HG03354 (cell line): Measurements from ENCODE around the gene RNF111.
"Not testable (repeated sequence)": the region's sequence is repeated elsewhere in the genome, so short reads cannot be mapped to it uniquely, and the experiment has no call there.

Experiments used
- ATAC-seq: cut with Tn5 transposase; IDR thresholded peaks from one replicate; pipeline ENCODE4 v1.9.1; 2021; ENCODE audit warnings: mild to moderate bottlenecking; ENCODE audit not compliant: unreplicated experiment, poor library complexity, severe bottlenecking

The RNF111 gene

GRCh38 chr15:59120937-59121336 lies 133.5 kb downstream of the RNF111 start:
- ATAC-seq: no peak

- no peak for ATAC-seq
Observed at GRCh38 chr15:59124261-59124660, 136.8 kb downstream of the RNF111 start.

GRCh38 chr15:59125683-59126082 lies 138.2 kb downstream of the RNF111 start:
- not testable (repeated sequence) for ATAC-seq

GRCh38 chr15:59127255-59127654 lies 139.8 kb downstream of the RNF111 start:
- not testable (repeated sequence) for ATAC-seq

- no peak for ATAC-seq
Observed at GRCh38 chr15:59131456-59131855, 144.0 kb downstream of the RNF111 start.

GRCh38 chr15:59131969-59132562 lies 144.6 kb downstream of the RNF111 start:
- ATAC-seq: no peak

- no peak for ATAC-seq
Observed at GRCh38 chr15:59133929-59134427, 146.5 kb downstream of the RNF111 start.

GRCh38 chr15:59137566-59137965 lies 150.1 kb downstream of the RNF111 start:
- ATAC-seq: no peak

GRCh38 chr15:59138243-59138642 lies 150.8 kb downstream of the RNF111 start:
- peak; percentile 72 for ATAC-seq

GRCh38 chr15:59140422-59141226 lies 153.2 kb downstream of the RNF111 start:
- no peak for ATAC-seq

- no peak for ATAC-seq
Observed at GRCh38 chr15:59143281-59143680, 155.8 kb downstream of the RNF111 start.

- ATAC-seq: not testable (repeated sequence)
Observed at GRCh38 chr15:59144594-59144993, 157.1 kb downstream of the RNF111 start.
